ENCODE data around the gene AGBL1.

DNA sequence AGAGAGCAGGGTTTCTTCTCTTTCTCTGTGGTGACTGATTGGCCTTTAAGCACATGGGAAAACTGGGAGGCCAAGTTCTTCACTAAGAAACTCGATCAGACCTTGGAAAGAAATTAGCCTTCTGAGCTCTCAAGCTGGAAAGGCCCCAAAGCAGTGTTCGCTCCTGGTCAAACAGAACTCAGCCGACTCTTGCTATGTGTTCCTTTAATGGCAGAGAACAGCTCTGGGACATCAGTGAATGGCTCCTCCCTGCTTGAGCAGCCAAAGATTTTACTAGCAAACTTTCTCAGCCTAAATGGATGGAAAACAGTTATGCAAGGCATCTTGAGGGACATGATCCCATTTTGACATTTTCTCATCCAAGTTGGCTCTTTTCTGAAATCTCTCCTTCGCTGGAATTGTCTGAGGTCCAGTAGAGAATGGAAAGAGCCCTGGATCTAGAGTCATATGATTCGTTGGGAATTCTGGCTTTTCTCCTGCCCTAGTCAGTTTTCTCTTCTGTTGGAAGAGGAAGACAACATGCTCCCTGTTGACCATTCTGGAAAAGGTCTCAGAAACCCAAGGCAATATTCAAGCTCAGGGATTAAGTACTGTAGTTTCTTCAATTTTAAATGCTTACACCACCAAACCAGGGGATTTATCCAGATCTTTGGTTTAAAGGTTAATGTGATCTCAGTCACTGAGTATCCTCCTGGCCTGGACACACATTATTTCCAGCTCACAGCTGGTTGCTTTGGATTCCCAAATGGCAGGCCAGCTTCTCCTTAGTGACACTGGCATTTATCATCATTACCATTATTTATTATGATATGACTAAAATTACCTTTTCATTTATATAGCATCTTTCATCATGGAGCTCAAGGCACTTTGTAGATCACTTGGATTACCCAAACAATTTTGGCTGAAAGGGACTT, 319.6 kb downstream of the AGBL1 start:
- TF ChIP-seq, protein P1, sequence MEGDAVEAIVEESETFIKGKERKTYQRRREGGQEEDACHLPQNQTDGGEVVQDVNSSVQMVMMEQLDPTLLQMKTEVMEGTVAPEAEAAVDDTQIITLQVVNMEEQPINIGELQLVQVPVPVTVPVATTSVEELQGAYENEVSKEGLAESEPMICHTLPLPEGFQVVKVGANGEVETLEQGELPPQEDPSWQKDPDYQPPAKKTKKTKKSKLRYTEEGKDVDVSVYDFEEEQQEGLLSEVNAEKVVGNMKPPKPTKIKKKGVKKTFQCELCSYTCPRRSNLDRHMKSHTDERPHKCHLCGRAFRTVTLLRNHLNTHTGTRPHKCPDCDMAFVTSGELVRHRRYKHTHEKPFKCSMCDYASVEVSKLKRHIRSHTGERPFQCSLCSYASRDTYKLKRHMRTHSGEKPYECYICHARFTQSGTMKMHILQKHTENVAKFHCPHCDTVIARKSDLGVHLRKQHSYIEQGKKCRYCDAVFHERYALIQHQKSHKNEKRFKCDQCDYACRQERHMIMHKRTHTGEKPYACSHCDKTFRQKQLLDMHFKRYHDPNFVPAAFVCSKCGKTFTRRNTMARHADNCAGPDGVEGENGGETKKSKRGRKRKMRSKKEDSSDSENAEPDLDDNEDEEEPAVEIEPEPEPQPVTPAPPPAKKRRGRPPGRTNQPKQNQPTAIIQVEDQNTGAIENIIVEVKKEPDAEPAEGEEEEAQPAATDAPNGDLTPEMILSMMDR (IDR thresholded peaks at IDR 0.05) = no peak
- no peak for TF ChIP-seq POLR2AphosphoS5 (IDR thresholded peaks at IDR 0.05)
- TF ChIP-seq EP300 (IDR thresholded peaks at IDR 0.05) = no peak
- no peak for TF ChIP-seq POLR2A (IDR thresholded peaks at IDR 0.05)
